Measurements from ENCODE around the gene GPR139.

DNA sequence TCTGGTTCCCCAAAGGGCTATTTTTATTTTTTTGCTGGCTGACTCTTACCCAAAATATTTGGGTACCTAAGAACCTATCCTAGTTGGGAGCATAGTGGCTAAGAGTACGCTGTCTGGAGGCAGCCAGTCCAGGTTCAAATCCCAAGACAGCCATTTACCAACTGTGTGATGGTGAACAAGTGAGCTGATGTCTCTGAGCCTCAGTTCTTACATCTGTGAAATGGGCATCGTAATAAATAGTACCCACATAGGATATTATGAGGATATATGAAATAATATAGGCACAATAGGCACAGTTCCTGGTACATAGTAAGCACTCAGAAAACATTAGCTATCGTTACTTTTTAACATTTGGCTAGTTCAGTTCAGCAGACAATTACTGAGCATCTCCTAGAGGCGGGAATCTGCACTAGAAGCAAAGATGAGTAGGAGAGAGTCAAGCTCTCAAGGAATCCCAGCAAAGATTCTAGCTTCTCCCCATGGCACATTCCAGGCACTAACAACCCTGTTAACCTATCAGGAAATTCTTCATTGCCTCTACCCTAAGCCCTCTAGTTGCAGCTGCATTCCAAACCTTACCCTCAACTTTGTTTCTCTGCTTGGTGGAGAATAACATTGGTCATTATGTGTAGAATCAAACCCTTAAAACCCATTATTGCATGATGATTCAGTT lies 31.6 kb downstream of the GPR139 start:
- TF ChIP-seq CTCF (IDR thresholded peaks at IDR 0.05) (no peak), POLR2A (IDR thresholded peaks at IDR 0.05) (no peak)

Data from adrenal gland (tissue), 5 donors.